Measurements from ENCODE around the gene TTC27.

- TF ChIP-seq FOXM1 (IDR thresholded peaks at IDR 0.05; ENCODE audit: borderline replicate concordance) (no peak), CTBP1 (IDR thresholded peaks at IDR 0.05; ENCODE audit: borderline replicate concordance) (no peak), NFRKB (IDR thresholded peaks at IDR 0.05) (no peak), HDGF (IDR thresholded peaks at IDR 0.05; ENCODE audit: borderline replicate concordance) (no peak), SUZ12 (IDR thresholded peaks at IDR 0.05) (no peak), BHLHE40 (IDR thresholded peaks at IDR 0.05; ENCODE audit: borderline replicate concordance) (no peak), FOXK2 (IDR thresholded peaks at IDR 0.05) (no peak), SP1 (IDR thresholded peaks at IDR 0.05) (no peak), PKNOX1 (IDR thresholded peaks at IDR 0.05) (no peak), ZNF384 (IDR thresholded peaks at IDR 0.05) (no peak), ARNT (IDR thresholded peaks at IDR 0.05) (no peak)
These were observed 93.5 kb downstream of the TTC27 start for GRCh38 chr2:32721376-32721775.

Measured in HEK293T (cell line).